H9 (cell line): ENCODE measurements around the gene COX7A2L. TPM values are rescaled to one million over a fixed set of nuclear protein-coding genes. Genes with fewer than 3 reads are reported as not detected.

Experiments used
- DNase-seq: peaks from one replicate; pipeline ENCODE4 v3.0.0-alpha.2; 2017
- H2AFZ ChIP-seq: one replicate; pipeline ENCODE4 v1.6.1; 2013; ENCODE audit warnings: mild to moderate bottlenecking, low read length, control low read depth, moderate library complexity
- H2AK5ac ChIP-seq: 2 replicates; pipeline ENCODE4 v1.6.1; 2013; ENCODE audit warnings: low read length, control low read depth, mixed read lengths; ENCODE audit not compliant: insufficient read length
- H2BK120ac ChIP-seq: one replicate; pipeline ENCODE4 v1.6.1; 2013; ENCODE audit warnings: low read depth, mild to moderate bottlenecking, low read length, control low read depth, inconsistent platforms; ENCODE audit not compliant: poor library complexity, severe bottlenecking
- H2BK12ac ChIP-seq: 2 replicates; pipeline ENCODE4 v1.6.1; 2013; ENCODE audit warnings: low read length, control low read depth, mixed read lengths, low read depth; ENCODE audit not compliant: insufficient read length
- H2BK15ac ChIP-seq: 2 replicates; pipeline ENCODE4 v1.6.1; 2013; ENCODE audit warnings: low read depth, low read length, control low read depth
- H2BK20ac ChIP-seq: one replicate; pipeline ENCODE4 v1.6.1; 2013; ENCODE audit warnings: low read depth, mild to moderate bottlenecking, low read length, control low read depth, inconsistent platforms; ENCODE audit not compliant: poor library complexity, severe bottlenecking
- H2BK5ac ChIP-seq: 2 replicates; pipeline ENCODE4 v1.6.1; 2013; ENCODE audit warnings: low read length, control low read depth, mixed read lengths; ENCODE audit not compliant: insufficient read length
- H3K14ac ChIP-seq: 2 replicates; pipeline ENCODE4 v1.6.1; 2013; ENCODE audit warnings: low read length, control low read depth; ENCODE audit not compliant: insufficient read depth
- H3K18ac ChIP-seq: 2 replicates; pipeline ENCODE4 v1.6.1; 2013; ENCODE audit warnings: low read depth, mild to moderate bottlenecking, mixed read lengths, low read length, control low read depth; ENCODE audit not compliant: insufficient read length
- H3K23ac ChIP-seq: 2 replicates; pipeline ENCODE4 v1.6.1; 2013; ENCODE audit warnings: low read length, control low read depth, mixed read lengths, low read depth; ENCODE audit not compliant: insufficient read length
- H3K23me2 ChIP-seq: 2 replicates; pipeline ENCODE4 v1.6.1; 2013; ENCODE audit warnings: low read depth, mild to moderate bottlenecking, mixed read lengths, low read length, control low read depth; ENCODE audit not compliant: insufficient read length, poor library complexity, severe bottlenecking
- H3K27ac ChIP-seq: 2 replicates; pipeline ENCODE4 v1.5.1; 2013; ENCODE audit warnings: low read length, control low read depth, mixed read lengths, low read depth; ENCODE audit not compliant: insufficient read length
- H3K27me3 ChIP-seq: 2 replicates; pipeline ENCODE4 v1.6.1; 2013; ENCODE audit warnings: low read length, control low read depth, inconsistent platforms; ENCODE audit not compliant: insufficient read depth
- H3K4ac ChIP-seq: 2 replicates; pipeline ENCODE4 v1.6.1; 2013; ENCODE audit warnings: low read depth, mild to moderate bottlenecking, control low read depth, inconsistent platforms, low read length, moderate library complexity
- H3K4me1 ChIP-seq: 2 replicates; pipeline ENCODE4 v1.6.1; 2013; ENCODE audit warnings: low read length, control low read depth, inconsistent platforms; ENCODE audit not compliant: insufficient read depth
- H3K4me2 ChIP-seq: 2 replicates; pipeline ENCODE4 v1.6.1; 2013; ENCODE audit warnings: low read length, control low read depth, mixed read lengths; ENCODE audit not compliant: insufficient read length, insufficient read depth
- H3K56ac ChIP-seq: 2 replicates; pipeline ENCODE4 v1.6.1; 2013; ENCODE audit warnings: low read depth, mild to moderate bottlenecking, mixed read lengths, low read length, control low read depth; ENCODE audit not compliant: insufficient read length
- H3K79me1 ChIP-seq: 2 replicates; pipeline ENCODE4 v1.6.1; 2013; ENCODE audit warnings: low read depth, mild to moderate bottlenecking, moderate library complexity, low read length, control low read depth, inconsistent platforms; ENCODE audit not compliant: insufficient read depth, poor library complexity, severe bottlenecking
- H3K79me2 ChIP-seq: 2 replicates; pipeline ENCODE4 v1.6.1; 2013; ENCODE audit warnings: low read length, control low read depth, inconsistent platforms; ENCODE audit not compliant: insufficient read depth
- H3K9ac ChIP-seq: 2 replicates; pipeline ENCODE4 v1.6.1; 2013; ENCODE audit warnings: low read length, control low read depth, mixed read lengths; ENCODE audit not compliant: insufficient read length; ENCODE audit errors: extremely low read depth
- H3K9me3 ChIP-seq: one replicate; pipeline ENCODE4 v1.6.1; 2013; ENCODE audit warnings: low read depth, low read length, inconsistent platforms; ENCODE audit not compliant: control insufficient read depth
- H3T11ph ChIP-seq: one replicate; pipeline ENCODE4 v1.6.1; 2013; ENCODE audit warnings: mild to moderate bottlenecking, low read length, control low read depth, inconsistent platforms
- H4K20me1 ChIP-seq: one replicate; pipeline ENCODE4 v1.6.1; 2013; ENCODE audit not compliant: control insufficient read depth, insufficient read length, insufficient read depth
- H4K5ac ChIP-seq: 2 replicates; pipeline ENCODE4 v1.6.1; 2013; ENCODE audit warnings: low read depth, mild to moderate bottlenecking, mixed read lengths, low read length, control low read depth; ENCODE audit not compliant: insufficient read length
- H4K8ac ChIP-seq: replicated peaks from 2 replicates; pipeline ENCODE4 v1.6.1; 2013; ENCODE audit warnings: low read length, control low read depth, mixed read lengths, low read depth; ENCODE audit not compliant: insufficient read length
- H4K91ac ChIP-seq: 2 replicates; pipeline ENCODE4 v1.6.1; 2013; ENCODE audit warnings: low read depth, mild to moderate bottlenecking, moderate library complexity, mixed read lengths, low read length, control low read depth; ENCODE audit not compliant: insufficient read length
- H3K27ac Mint-ChIP-seq, 3 experiments: 2 replicates in 2 of 3; 3 replicates in 1 of 3; pipeline ENCODE4 v1.8.0; 2020 to 2021; ENCODE audit warnings: mixed read lengths in 3 of 3, mild to moderate bottlenecking in 1 of 3, moderate library complexity in 1 of 3
- H3K27me3 Mint-ChIP-seq: 2 replicates; pipeline ENCODE4 v1.8.0; 2021; ENCODE audit warnings: low read depth, mild to moderate bottlenecking, moderate library complexity, mixed read lengths
- H3K36me3 Mint-ChIP-seq, 3 experiments: 2 replicates in 2 of 3; 3 replicates in 1 of 3; pipeline ENCODE4 v1.8.0; 2020 to 2021; ENCODE audit warnings: low read depth in 3 of 3, mixed read lengths in 3 of 3; ENCODE audit not compliant: insufficient read depth in 1 of 3
- H3K4me1 Mint-ChIP-seq, 2 experiments: 2 replicates each; pipeline ENCODE4 v1.8.0; 2020; ENCODE audit warnings: mixed read lengths in 2 of 2
- H3K4me3 Mint-ChIP-seq, 2 experiments: 2 replicates in 1 of 2; 3 replicates in 1 of 2; pipeline ENCODE4 v1.8.0; 2020 to 2021; ENCODE audit warnings: mild to moderate bottlenecking in 2 of 2, mixed read lengths in 2 of 2, moderate library complexity in 1 of 2
- H3K9me3 Mint-ChIP-seq, 2 experiments: 2 replicates in 1 of 2; 3 replicates in 1 of 2; pipeline ENCODE4 v1.8.0; 2020; ENCODE audit warnings: mild to moderate bottlenecking in 2 of 2, mixed read lengths in 2 of 2, moderate library complexity in 1 of 2
- CTCF ChIP-seq: fragments of 200-600 bp; sonication (generic); conservative IDR thresholded peaks from 3 replicates; pipeline ENCODE4 v1.8.0; 2021; ENCODE audit warnings: antibody characterized with exemption, mild to moderate bottlenecking
- WGBS: extraction: QIAGEN DNeasy Blood & Tissue Kit; methylation state at CpG from one replicate; pipeline ENCODE4 v1.1.7; 2013; ENCODE audit warnings: missing lambda C conversion rate, low lambda C conversion rate, mixed read lengths; ENCODE audit not compliant: insufficient read length; ENCODE audit errors: extremely low coverage; 5-methylcytosine and 5-hydroxymethylcytosine counted together
- total RNA-seq: library from RNA; stranded (reverse); gene quantifications from 2 replicates; pipeline ENCODE4 v1.2.1, GENCODE V29; 2021

The COX7A2L gene
- total RNA-seq, 1 experiment from 2014 or later = 102 TPM

DNA sequence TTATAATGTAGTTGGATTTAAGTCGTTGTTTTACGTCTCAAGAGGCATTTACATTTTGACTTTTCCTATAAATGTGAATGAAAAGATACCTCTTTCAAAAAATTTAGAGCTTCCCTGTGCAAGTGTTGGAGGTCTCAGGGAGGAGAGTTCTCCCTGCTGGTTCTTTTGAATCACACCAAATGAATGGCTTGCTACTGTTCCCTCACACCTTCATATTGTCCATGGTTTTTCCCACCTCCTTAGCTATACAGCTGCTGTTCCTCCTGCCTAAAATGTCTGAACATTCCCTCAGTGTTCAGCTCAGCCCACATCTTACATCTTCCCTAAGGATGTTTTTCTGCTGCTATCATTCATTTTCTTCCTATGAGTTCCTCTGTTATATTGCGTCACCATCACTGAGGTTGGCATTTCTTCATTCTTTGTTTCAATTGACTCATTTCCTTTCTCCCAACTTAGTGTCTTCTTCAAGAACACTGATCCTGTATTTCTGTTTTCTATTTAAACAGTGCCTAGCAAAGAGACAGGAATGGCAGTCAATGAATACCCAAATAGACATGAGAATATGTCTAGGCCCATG is 46.0 kb downstream of the COX7A2L start:
- Histone ChIP-seq H4K8ac (no peak overlapping the region), H3K79me1 (no peaks in the 10 kb centered on the region), H4K91ac (no peak overlapping the region), H2AK5ac (no peak overlapping the region), H3K56ac (no peak overlapping the region), H3T11ph (no peak overlapping the region), H2BK12ac (no peak overlapping the region), H3K9me3 (no peaks in the 10 kb centered on the region), H3K27ac (no peak overlapping the region), H2BK15ac (no peak overlapping the region), H3K9ac (no peak overlapping the region), H3K27me3 (no peaks in the 10 kb centered on the region), H3K23me2 (no peaks in the 10 kb centered on the region), H3K23ac (no peak overlapping the region), H2AFZ (no peak overlapping the region), H2BK5ac (no peak overlapping the region), H4K5ac (no peak overlapping the region), H3K79me2 (no peaks in the 10 kb centered on the region), H3K4ac (no peak overlapping the region), H2BK20ac (no peak overlapping the region), H3K14ac (no peak overlapping the region), H4K20me1 (no peaks in the 10 kb centered on the region), H3K4me1 (no peaks in the 10 kb centered on the region), H3K4me2 (no peak overlapping the region), H2BK120ac (no peak overlapping the region), H3K18ac (no peak overlapping the region)
- Mint-ChIP-seq H3K27ac (peak overlapping the region in 2 of 3 experiments; percentile 14 to 15; a peak in 2 of 7 replicates), H3K9me3 (no peaks in the 10 kb centered on the region), H3K4me3 (no peak overlapping the region), H3K36me3 (peaks cover 10 to 23% (median 11%) of the 10 kb centered on the region in 3 experiments; a peak in 6 of 7 replicates), H3K27me3 (no peaks in the 10 kb centered on the region), H3K4me1 (no peaks in the 10 kb centered on the region)
- WGBS = no CpG with 5 or more reads among the region's 3 CpGs
- no peak for DNase-seq
- no peak for TF ChIP-seq CTCF
